HG03442 (cell line): ENCODE measurements around the gene ZBTB7C.
"Not testable (repeated sequence)": the region's sequence is repeated elsewhere in the genome, so short reads cannot be mapped to it uniquely, and the experiment has no call there.

ENCODE experiments used
- ATAC-seq: cut with Tn5 transposase; IDR thresholded peaks from one replicate; pipeline ENCODE4 v1.9.1; 2021; ENCODE audit warnings: mild to moderate bottlenecking, moderate library complexity; ENCODE audit not compliant: unreplicated experiment

The ZBTB7C gene

GRCh38 chr18:48303883-48304282, 105.3 kb downstream of the ZBTB7C start:
- no peak for ATAC-seq

DNA sequence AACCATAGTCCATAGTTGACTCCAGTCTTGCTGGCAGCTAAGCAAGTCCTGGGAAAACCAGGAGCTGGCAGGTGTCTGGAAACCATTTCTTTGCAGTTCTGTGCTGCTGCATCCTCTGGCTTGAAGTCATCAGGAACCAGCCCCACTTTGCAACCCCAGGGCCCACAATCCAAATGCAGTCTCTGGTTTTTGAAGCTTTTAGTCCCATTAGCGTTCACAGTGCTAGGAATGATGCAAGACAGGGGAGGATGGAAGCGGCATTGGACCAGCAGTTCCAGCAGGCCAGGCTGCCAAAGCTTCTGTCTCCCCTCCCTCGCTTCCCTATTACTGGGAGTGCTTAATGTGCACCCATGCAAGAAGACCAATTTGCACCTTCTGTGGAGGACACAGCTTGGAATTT, 106.4 kb downstream of the ZBTB7C start:
- ATAC-seq, result no peak

- ATAC-seq, result no peak
Observed at GRCh38 chr18:48300463-48300961, 108.7 kb downstream of the ZBTB7C start.

GRCh38 chr18:48297139-48297538, 112.0 kb downstream of the ZBTB7C start:
- no peak for ATAC-seq

DNA sequence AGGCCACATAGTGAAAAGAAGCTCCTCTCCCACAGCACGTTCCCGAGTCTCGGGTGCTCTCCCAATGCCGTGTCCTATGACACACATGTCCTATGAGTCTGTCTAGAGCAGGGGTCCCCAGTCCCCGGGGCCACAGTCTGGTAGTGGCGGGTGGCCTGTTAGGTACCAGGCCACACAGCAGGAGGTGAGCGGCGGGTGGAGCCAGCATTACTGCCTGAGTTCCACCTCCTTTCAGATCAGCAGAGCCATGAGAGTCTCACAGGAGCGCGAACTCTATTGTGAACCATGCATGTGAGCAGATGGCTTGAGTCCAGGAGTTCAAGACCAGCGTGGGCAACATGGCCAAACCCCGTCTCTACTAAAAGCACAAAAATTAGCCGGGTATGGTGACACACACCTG, 112.6 kb downstream of the ZBTB7C start:
- ATAC-seq, result no peak

GRCh38 chr18:48295586-48296311, 113.4 kb downstream of the ZBTB7C start:
- ATAC-seq, result no peak

GRCh38 chr18:48294899-48295585, 114.1 kb downstream of the ZBTB7C start:
- ATAC-seq, result no peak

GRCh38 chr18:48293954-48294898, 115.0 kb downstream of the ZBTB7C start:
- ATAC-seq, result no peak

DNA sequence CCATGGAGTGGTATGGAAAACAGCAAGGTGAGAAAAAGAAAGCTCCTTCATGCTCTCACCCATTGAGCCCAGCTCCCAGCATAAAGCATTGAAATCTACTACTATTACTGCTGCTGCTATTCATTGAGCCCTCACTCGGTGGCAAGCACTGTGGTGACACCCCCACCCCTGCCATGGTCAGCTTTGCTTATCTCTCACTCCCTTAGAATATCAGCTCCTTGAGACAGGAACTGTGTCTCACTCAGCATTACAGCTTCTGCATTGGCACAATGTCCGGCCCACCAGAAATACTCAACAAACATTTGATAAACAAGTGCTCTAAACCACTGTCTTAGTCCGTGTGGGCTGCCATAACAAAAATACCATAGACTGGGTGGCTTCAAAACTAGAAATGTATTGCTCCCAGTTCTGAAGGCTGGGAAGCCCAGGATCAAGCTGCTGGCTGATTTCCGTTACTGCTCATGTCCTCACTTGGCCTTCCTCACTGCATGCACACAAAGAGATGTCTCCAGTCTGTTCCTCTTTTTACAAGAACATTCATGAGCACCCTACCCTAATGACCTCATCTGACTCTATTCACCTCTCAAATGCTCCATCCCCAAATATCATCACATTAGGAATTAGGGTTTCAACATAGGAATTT, 116.3 kb downstream of the ZBTB7C start:
- ATAC-seq, result no peak

- no peak for ATAC-seq
Observed at GRCh38 chr18:48292229-48292628, 117.0 kb downstream of the ZBTB7C start.

GRCh38 chr18:48290162-48290926, 118.8 kb downstream of the ZBTB7C start:
- ATAC-seq, result no peak

- ATAC-seq, result no peak
Observed at GRCh38 chr18:48284743-48285142, 124.4 kb downstream of the ZBTB7C start.

- not testable (repeated sequence) for ATAC-seq
Observed at GRCh38 chr18:48284011-48284410, 125.2 kb downstream of the ZBTB7C start.

GRCh38 chr18:48281460-48281859, 127.7 kb downstream of the ZBTB7C start:
- ATAC-seq, result not testable (repeated sequence)

DNA sequence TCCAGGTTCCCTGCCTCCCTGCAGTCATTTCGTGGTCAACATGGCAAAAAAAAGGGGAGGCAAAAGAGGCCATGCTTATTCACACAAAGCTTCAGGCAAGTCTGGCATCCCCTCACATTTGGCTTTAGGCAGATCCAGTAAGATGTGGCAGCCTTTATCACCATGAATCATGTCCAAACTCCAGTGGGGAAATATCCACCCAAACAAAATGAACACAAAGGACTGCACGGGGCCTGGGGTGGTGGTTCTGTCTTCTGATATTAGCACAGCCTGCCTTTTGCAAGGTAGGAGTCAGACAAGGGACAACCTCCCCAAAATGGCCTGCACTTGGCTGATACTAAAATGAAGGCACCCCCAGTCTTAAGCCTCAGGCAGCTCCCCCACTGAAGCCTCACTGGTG, 129.9 kb downstream of the ZBTB7C start:
- ATAC-seq, result no peak

GRCh38 chr18:48278081-48278480, 131.1 kb downstream of the ZBTB7C start:
- no peak for ATAC-seq

- ATAC-seq, result no peak
Observed at GRCh38 chr18:48274301-48274700, 134.9 kb downstream of the ZBTB7C start.

DNA sequence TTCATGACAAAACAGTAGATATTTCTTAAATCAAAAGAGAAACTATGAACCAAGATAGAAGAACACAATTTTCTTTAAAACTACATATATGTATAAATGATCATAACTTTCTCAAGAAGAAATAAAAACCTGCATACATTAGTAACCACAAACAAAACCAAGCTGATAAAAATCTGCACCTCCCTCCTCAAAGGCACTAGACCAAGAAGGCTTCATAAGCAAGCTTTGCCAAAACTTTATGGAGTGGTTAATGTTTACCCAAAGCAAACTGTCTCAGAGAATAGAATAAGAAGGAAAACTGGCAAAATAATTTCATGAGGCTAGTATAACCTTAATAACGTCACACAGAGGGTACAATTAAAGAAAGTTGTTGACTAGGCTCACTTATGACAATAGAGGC, 138.3 kb downstream of the ZBTB7C start:
- ATAC-seq, result no peak

DNA sequence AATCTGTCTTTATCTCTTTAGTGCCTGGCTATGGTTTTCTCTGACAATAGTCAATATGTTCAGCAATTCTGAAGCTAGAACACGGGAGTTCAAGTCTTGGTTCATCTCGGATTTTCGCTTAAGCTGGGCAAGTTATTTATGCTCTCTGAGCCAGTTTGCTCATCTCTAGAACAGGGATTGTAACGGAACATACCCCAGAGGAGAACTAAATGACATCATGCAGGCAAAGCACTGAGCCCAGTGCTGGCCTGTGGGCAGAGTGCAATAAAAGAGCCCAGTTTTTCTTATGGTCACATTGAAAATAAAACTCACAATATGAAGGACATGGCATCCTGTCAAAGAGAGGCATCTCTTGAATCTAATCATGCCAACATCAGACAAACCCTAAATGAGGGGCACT, 143.9 kb downstream of the ZBTB7C start:
- ATAC-seq, result no peak
